Neuronal stem cell (in vitro differentiated cells): ENCODE measurements around the gene HHIPL1.
A peak's percentile ranks its signal among the peaks of the same experiment; 100 is the strongest.

ENCODE experiments used
- DNase-seq: peaks from one replicate; pipeline ENCODE4 v3.0.0-alpha.2; 2013; ENCODE audit warnings: low spot score
- H2AFZ ChIP-seq: one replicate; pipeline ENCODE4 v1.6.1; 2013; ENCODE audit warnings: mild to moderate bottlenecking, low read length, inconsistent platforms
- H2AK5ac ChIP-seq: 2 replicates; pipeline ENCODE4 v1.6.1; 2013; ENCODE audit warnings: low read depth, mild to moderate bottlenecking, inconsistent platforms, low read length, moderate library complexity, mixed read lengths
- H2BK120ac ChIP-seq: 2 replicates; pipeline ENCODE4 v1.6.1; 2013; ENCODE audit warnings: low read depth, mild to moderate bottlenecking, inconsistent platforms, low read length, moderate library complexity, mixed read lengths
- H2BK12ac ChIP-seq: one replicate; pipeline ENCODE4 v1.6.1; 2013; ENCODE audit warnings: low read length, inconsistent platforms
- H2BK15ac ChIP-seq: 2 replicates; pipeline ENCODE4 v1.6.1; 2013; ENCODE audit warnings: mild to moderate bottlenecking, low read length, inconsistent platforms, mixed read lengths
- H2BK5ac ChIP-seq: one replicate; pipeline ENCODE4 v1.6.1; 2013; ENCODE audit warnings: inconsistent platforms, mild to moderate bottlenecking, low read length, moderate library complexity
- H3K14ac ChIP-seq: one replicate; pipeline ENCODE4 v1.6.1; 2013; ENCODE audit warnings: low read length, inconsistent platforms
- H3K18ac ChIP-seq: 2 replicates; pipeline ENCODE4 v1.6.1; 2013; ENCODE audit warnings: low read length, inconsistent platforms
- H3K23ac ChIP-seq: 2 replicates; pipeline ENCODE4 v1.6.1; 2013; ENCODE audit warnings: low read depth, mild to moderate bottlenecking, mixed read lengths, low read length, inconsistent platforms; ENCODE audit not compliant: poor library complexity
- H3K27ac ChIP-seq: replicated peaks from 3 replicates; pipeline ENCODE4 v1.5.1; 2013; ENCODE audit warnings: low read length, inconsistent platforms
- H3K27me3 ChIP-seq, 3 experiments: 2 replicates each; pipeline ENCODE4 v1.6.1; 2013; ENCODE audit warnings: low read length in 3 of 3, mild to moderate bottlenecking in 2 of 3, inconsistent platforms in 1 of 3, low read depth in 1 of 3, mixed read lengths in 1 of 3, moderate library complexity in 1 of 3; ENCODE audit not compliant: control insufficient read depth in 3 of 3, insufficient read depth in 3 of 3
- H3K36me3 ChIP-seq, 2 donors: replicated peaks in 1 of 2; 2 replicates each; pipeline ENCODE4 v1.6.1; 2013; ENCODE audit warnings: low read length in 2 of 2; ENCODE audit not compliant: control insufficient read depth in 2 of 2, insufficient read depth in 2 of 2
- H3K4ac ChIP-seq: 2 replicates; pipeline ENCODE4 v1.6.1; 2013; ENCODE audit warnings: inconsistent platforms, mild to moderate bottlenecking, low read length, moderate library complexity
- H3K4me1 ChIP-seq, 2 donors: 1 replicate in 1 of 2; 2 replicates in 1 of 2; pipeline ENCODE4 v1.6.1; 2013; ENCODE audit warnings: low read length in 2 of 2, low read depth in 1 of 2; ENCODE audit not compliant: control insufficient read depth in 2 of 2, insufficient read depth in 1 of 2
- H3K4me2 ChIP-seq: one replicate; pipeline ENCODE4 v1.6.1; 2013; ENCODE audit warnings: mild to moderate bottlenecking, low read length, inconsistent platforms; ENCODE audit not compliant: insufficient read depth, poor library complexity, severe bottlenecking
- H3K4me3 ChIP-seq, 2 donors: 2 replicates each; pipeline ENCODE4 v1.5.1; 2013; ENCODE audit warnings: low read length in 2 of 2, mild to moderate bottlenecking in 2 of 2, inconsistent platforms in 1 of 2, moderate library complexity in 1 of 2
- H3K79me1 ChIP-seq: one replicate; pipeline ENCODE4 v1.6.1; 2013; ENCODE audit warnings: low read depth, mild to moderate bottlenecking, inconsistent platforms, low read length, moderate library complexity
- H3K9ac ChIP-seq: one replicate; pipeline ENCODE4 v1.6.1; 2013; ENCODE audit warnings: mild to moderate bottlenecking, low read depth, low read length, inconsistent platforms; ENCODE audit not compliant: poor library complexity
- H3K9me3 ChIP-seq, 2 donors: replicated peaks in 1 of 2; 2 replicates each; pipeline versions ENCODE3 to v1.6.1; 2013; ENCODE audit warnings: low read length in 2 of 2, mild to moderate bottlenecking in 2 of 2, inconsistent platforms in 1 of 2, low read depth in 1 of 2, mixed read lengths in 1 of 2, moderate library complexity in 1 of 2; ENCODE audit not compliant: control insufficient read depth in 2 of 2, insufficient read depth in 1 of 2
- H4K8ac ChIP-seq: one replicate; pipeline ENCODE4 v1.6.1; 2013; ENCODE audit warnings: low read depth, mild to moderate bottlenecking, inconsistent platforms, low read length, moderate library complexity
- H4K91ac ChIP-seq: one replicate; pipeline ENCODE4 v1.6.1; 2013; ENCODE audit warnings: low read length, low read depth, mild to moderate bottlenecking, inconsistent platforms; ENCODE audit not compliant: poor library complexity
- WGBS, 2 donors: extraction: QIAGEN DNeasy Blood & Tissue Kit; methylation state at CpG; one replicate each; pipeline ENCODE4 v1.1.7; 2013; ENCODE audit warnings: missing lambda C conversion rate in 2 of 2, mixed read lengths in 1 of 2; ENCODE audit not compliant: insufficient read length in 2 of 2, insufficient replicate concordance in 1 of 2; ENCODE audit errors: extremely low coverage in 2 of 2; 5-methylcytosine and 5-hydroxymethylcytosine counted together

The HHIPL1 gene

DNA sequence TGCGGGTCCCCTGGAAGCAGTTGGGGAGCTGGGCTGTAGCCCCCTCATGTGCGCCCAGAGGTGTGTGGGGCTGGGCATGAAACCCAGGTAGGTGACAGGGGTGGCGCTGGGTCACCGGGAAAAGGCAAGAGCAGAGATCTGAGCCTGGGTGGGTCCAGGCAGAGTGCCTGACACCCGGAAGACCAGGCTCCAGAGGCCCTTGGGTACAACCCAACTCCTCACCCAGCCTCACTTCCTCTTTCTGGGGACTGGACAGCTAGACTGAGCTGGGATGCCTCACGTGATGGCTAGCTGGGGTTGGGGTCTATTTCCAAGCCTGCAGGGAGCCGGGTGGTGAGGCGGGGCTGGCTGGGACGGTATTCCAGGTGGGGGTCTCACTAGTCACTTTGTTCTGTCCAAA, 22.9 kb downstream of the HHIPL1 start:
- peak overlapping the region; percentile 12 for H2AK5ac ChIP-seq
- no peaks in the 10 kb centered on the region for H3K27me3 ChIP-seq
- H3K23ac ChIP-seq, result no peak overlapping the region
- H3K4me2 ChIP-seq, result no peak overlapping the region
- no peak overlapping the region for H2AFZ ChIP-seq
- H4K91ac ChIP-seq, result peak overlapping the region; percentile 11
- H3K4ac ChIP-seq, result no peak overlapping the region
- H3K36me3 ChIP-seq, result no peaks in the 10 kb centered on the region
- no CpG with 5 or more reads among the region's 9 CpGs for WGBS, 2 donors
- no peak overlapping the region for H3K9ac ChIP-seq
- no peak overlapping the region for H3K4me3 ChIP-seq
- peak overlapping the region; percentile 82 for H3K18ac ChIP-seq
- H3K27ac ChIP-seq, result no peak overlapping the region
- H3K14ac ChIP-seq, result no peak overlapping the region
- no peaks in the 10 kb centered on the region for H3K9me3 ChIP-seq
- peak overlapping the region; percentile 6 for H2BK15ac ChIP-seq
- peaks cover 55 to 70% of the 10 kb centered on the region in 2 donors for H3K4me1 ChIP-seq
- H2BK12ac ChIP-seq, result peak overlapping the region; percentile 64
- H2BK120ac ChIP-seq, result peak overlapping the region; percentile 47
- no peaks in the 10 kb centered on the region for H3K79me1 ChIP-seq
- H4K8ac ChIP-seq, result no peak overlapping the region
- no peak for DNase-seq
- H2BK5ac ChIP-seq, result peak overlapping the region; percentile 44

DNA sequence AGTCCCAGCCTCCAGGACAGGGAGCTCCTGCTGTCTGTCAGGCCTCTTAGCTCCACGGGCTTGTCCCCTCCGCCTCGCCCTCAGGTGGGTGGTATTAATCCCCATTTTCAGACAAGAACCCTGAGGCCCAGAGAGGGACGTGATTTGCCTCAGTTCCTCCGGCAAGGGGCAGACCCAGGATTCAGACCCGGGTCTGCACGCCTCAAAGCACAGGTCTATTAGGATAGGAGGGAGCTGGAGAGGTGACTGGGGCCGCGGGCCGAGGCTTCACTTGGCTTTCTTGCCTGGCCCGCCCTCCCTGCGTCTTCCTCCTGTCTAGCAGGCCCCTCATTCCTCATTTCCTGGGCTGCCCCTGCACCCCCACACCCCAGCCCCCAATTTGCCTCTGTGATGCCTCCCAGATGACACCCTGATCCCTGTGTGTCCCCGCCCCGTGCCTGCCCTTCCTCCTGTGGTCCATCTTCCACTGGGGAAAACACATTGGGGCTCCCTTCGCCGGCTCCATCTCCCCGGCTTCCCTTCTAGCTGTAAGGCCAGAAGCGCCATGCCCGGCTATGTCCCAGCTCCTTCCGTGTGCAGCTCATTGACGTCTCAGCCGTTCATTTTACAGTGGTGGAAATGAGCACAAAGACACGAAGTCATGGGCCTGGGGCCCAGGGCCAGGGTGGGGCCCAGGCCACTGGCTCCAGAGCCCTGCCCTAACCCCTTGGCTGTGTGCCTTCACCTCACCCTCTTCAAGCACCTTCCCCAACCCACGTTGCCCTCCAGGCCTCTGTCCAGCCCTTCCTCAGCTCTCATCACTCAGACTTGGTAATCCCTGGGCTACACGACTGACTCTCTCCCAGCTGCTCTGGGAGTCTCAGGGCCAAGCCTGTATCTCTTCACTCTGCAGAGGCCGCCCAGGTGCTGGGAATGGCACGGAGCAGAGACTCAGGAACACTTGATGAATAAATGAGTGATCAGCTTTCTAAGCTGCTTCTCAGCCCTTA, 23.7 kb downstream of the HHIPL1 start:
- H4K91ac ChIP-seq, result peak overlapping the region; percentile 61
- H2AK5ac ChIP-seq, result peak overlapping the region; percentile 12
- no peak for DNase-seq
- H2AFZ ChIP-seq, result no peak overlapping the region
- peaks cover 56 to 68% of the 10 kb centered on the region in 2 donors for H3K4me1 ChIP-seq
- H3K4me3 ChIP-seq, result no peak overlapping the region
- H3K27me3 ChIP-seq, result no peaks in the 10 kb centered on the region
- peak overlapping the region; percentile 6 for H2BK15ac ChIP-seq
- H3K4me2 ChIP-seq, result no peak overlapping the region
- peak overlapping the region; percentile 73 for H2BK120ac ChIP-seq
- no peak overlapping the region for H3K27ac ChIP-seq
- H2BK5ac ChIP-seq, result peak overlapping the region; percentile 44
- no CpG with 5 or more reads among the region's 27 CpGs for WGBS, 2 donors
- no peaks in the 10 kb centered on the region for H3K36me3 ChIP-seq
- no peaks in the 10 kb centered on the region for H3K9me3 ChIP-seq
- H3K79me1 ChIP-seq, result no peaks in the 10 kb centered on the region
- H3K18ac ChIP-seq, result peak overlapping the region; percentile 24
- H3K4ac ChIP-seq, result peak overlapping the region; percentile 27
- H2BK12ac ChIP-seq, result peak overlapping the region; percentile 87
- no peak overlapping the region for H3K9ac ChIP-seq
- H4K8ac ChIP-seq, result no peak overlapping the region
- no peak overlapping the region for H3K23ac ChIP-seq
- H3K14ac ChIP-seq, result no peak overlapping the region

DNA sequence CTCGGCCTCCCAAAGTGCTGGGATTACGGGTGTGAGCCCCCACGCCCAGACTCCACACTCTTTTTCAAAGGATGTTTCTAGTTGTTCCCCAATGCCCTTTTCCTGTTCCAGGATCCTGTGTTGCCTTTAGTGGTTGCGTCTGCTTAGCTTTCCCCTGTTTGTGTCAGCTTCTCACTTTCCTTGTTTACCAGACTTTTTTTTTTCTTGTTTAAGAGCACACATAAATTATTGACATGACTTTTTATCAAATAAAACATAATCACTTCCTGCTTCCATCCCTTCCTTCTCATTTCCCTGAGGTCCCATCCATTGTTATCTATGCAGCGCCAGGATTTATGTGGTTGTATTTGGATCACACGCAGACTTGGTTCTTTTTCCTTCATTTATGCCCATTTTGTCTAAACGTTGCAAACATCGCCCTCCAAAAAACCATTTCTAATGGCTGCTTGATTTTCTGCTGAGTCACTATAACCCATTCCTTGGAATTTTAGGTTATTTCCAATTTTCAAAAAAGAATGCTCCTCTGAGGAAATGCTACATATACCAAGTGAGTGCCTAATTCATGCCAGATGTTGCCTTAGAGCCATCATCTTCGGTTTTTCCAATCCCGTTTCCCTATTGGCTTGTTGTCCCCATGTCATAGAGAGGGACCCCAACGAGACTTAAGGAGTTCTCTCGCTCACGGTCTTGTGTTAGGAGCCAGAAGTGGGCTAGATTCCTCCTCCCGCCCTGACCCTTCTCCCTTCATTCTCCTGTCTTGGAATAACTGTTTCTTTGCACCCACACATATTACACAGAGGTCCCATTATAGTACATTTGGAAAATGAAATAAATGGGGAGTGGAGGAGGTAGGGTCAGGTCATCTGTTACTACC, 25.7 kb downstream of the HHIPL1 start:
- H3K4ac ChIP-seq, result no peak overlapping the region
- WGBS, 2 donors, result no CpG with 5 or more reads among the region's 14 CpGs
- H3K79me1 ChIP-seq, result no peaks in the 10 kb centered on the region
- H3K4me2 ChIP-seq, result peak overlapping the region; percentile 24
- no peak overlapping the region for H3K4me3 ChIP-seq
- no peak overlapping the region for H3K9ac ChIP-seq
- H3K23ac ChIP-seq, result no peak overlapping the region
- no peaks in the 10 kb centered on the region for H3K27me3 ChIP-seq
- H2AK5ac ChIP-seq, result no peak overlapping the region
- H3K27ac ChIP-seq, result peak overlapping the region; percentile 94
- no peaks in the 10 kb centered on the region for H3K9me3 ChIP-seq
- H2BK5ac ChIP-seq, result no peak overlapping the region
- H4K91ac ChIP-seq, result no peak overlapping the region
- no peak overlapping the region for H3K14ac ChIP-seq
- H2AFZ ChIP-seq, result no peak overlapping the region
- no peak overlapping the region for H4K8ac ChIP-seq
- H3K18ac ChIP-seq, result peak overlapping the region; percentile 46
- DNase-seq, result peak; percentile 26
- H2BK15ac ChIP-seq, result no peak overlapping the region
- H3K4me1 ChIP-seq, result peaks cover 53 to 58% of the 10 kb centered on the region in 2 donors
- H2BK12ac ChIP-seq, result no peak overlapping the region
- H2BK120ac ChIP-seq, result no peak overlapping the region
- no peaks in the 10 kb centered on the region for H3K36me3 ChIP-seq
